Neuronal stem cell (in vitro differentiated cells): ENCODE results near the gene SDSL.

ENCODE experiments used
- DNase-seq: peaks from one replicate; pipeline ENCODE4 v3.0.0-alpha.2; 2013; ENCODE audit warnings: low spot score
- H2AFZ ChIP-seq: one replicate; pipeline ENCODE4 v1.6.1; 2013; ENCODE audit warnings: mild to moderate bottlenecking, low read length, inconsistent platforms
- H2AK5ac ChIP-seq: 2 replicates; pipeline ENCODE4 v1.6.1; 2013; ENCODE audit warnings: low read depth, mild to moderate bottlenecking, inconsistent platforms, low read length, moderate library complexity, mixed read lengths
- H2BK120ac ChIP-seq: 2 replicates; pipeline ENCODE4 v1.6.1; 2013; ENCODE audit warnings: low read depth, mild to moderate bottlenecking, inconsistent platforms, low read length, moderate library complexity, mixed read lengths
- H2BK12ac ChIP-seq: one replicate; pipeline ENCODE4 v1.6.1; 2013; ENCODE audit warnings: low read length, inconsistent platforms
- H2BK15ac ChIP-seq: 2 replicates; pipeline ENCODE4 v1.6.1; 2013; ENCODE audit warnings: mild to moderate bottlenecking, low read length, inconsistent platforms, mixed read lengths
- H2BK5ac ChIP-seq: one replicate; pipeline ENCODE4 v1.6.1; 2013; ENCODE audit warnings: inconsistent platforms, mild to moderate bottlenecking, low read length, moderate library complexity
- H3K14ac ChIP-seq: one replicate; pipeline ENCODE4 v1.6.1; 2013; ENCODE audit warnings: low read length, inconsistent platforms
- H3K18ac ChIP-seq: 2 replicates; pipeline ENCODE4 v1.6.1; 2013; ENCODE audit warnings: low read length, inconsistent platforms
- H3K23ac ChIP-seq: 2 replicates; pipeline ENCODE4 v1.6.1; 2013; ENCODE audit warnings: low read depth, mild to moderate bottlenecking, mixed read lengths, low read length, inconsistent platforms; ENCODE audit not compliant: poor library complexity
- H3K27ac ChIP-seq: replicated peaks from 3 replicates; pipeline ENCODE4 v1.5.1; 2013; ENCODE audit warnings: low read length, inconsistent platforms
- H3K27me3 ChIP-seq, 3 experiments: 2 replicates each; pipeline ENCODE4 v1.6.1; 2013; ENCODE audit warnings: low read length in 3 of 3, mild to moderate bottlenecking in 2 of 3, inconsistent platforms in 1 of 3, low read depth in 1 of 3, mixed read lengths in 1 of 3, moderate library complexity in 1 of 3; ENCODE audit not compliant: control insufficient read depth in 3 of 3, insufficient read depth in 3 of 3
- H3K36me3 ChIP-seq, 2 donors: replicated peaks in 1 of 2; 2 replicates each; pipeline ENCODE4 v1.6.1; 2013; ENCODE audit warnings: low read length in 2 of 2; ENCODE audit not compliant: control insufficient read depth in 2 of 2, insufficient read depth in 2 of 2
- H3K4ac ChIP-seq: 2 replicates; pipeline ENCODE4 v1.6.1; 2013; ENCODE audit warnings: inconsistent platforms, mild to moderate bottlenecking, low read length, moderate library complexity
- H3K4me1 ChIP-seq, 2 donors: 1 replicate in 1 of 2; 2 replicates in 1 of 2; pipeline ENCODE4 v1.6.1; 2013; ENCODE audit warnings: low read length in 2 of 2, low read depth in 1 of 2; ENCODE audit not compliant: control insufficient read depth in 2 of 2, insufficient read depth in 1 of 2
- H3K4me2 ChIP-seq: one replicate; pipeline ENCODE4 v1.6.1; 2013; ENCODE audit warnings: mild to moderate bottlenecking, low read length, inconsistent platforms; ENCODE audit not compliant: insufficient read depth, poor library complexity, severe bottlenecking
- H3K4me3 ChIP-seq, 2 donors: 2 replicates each; pipeline ENCODE4 v1.5.1; 2013; ENCODE audit warnings: low read length in 2 of 2, mild to moderate bottlenecking in 2 of 2, inconsistent platforms in 1 of 2, moderate library complexity in 1 of 2
- H3K79me1 ChIP-seq: one replicate; pipeline ENCODE4 v1.6.1; 2013; ENCODE audit warnings: low read depth, mild to moderate bottlenecking, inconsistent platforms, low read length, moderate library complexity
- H3K9ac ChIP-seq: one replicate; pipeline ENCODE4 v1.6.1; 2013; ENCODE audit warnings: mild to moderate bottlenecking, low read depth, low read length, inconsistent platforms; ENCODE audit not compliant: poor library complexity
- H3K9me3 ChIP-seq, 2 donors: replicated peaks in 1 of 2; 2 replicates each; pipeline versions ENCODE3 to v1.6.1; 2013; ENCODE audit warnings: low read length in 2 of 2, mild to moderate bottlenecking in 2 of 2, inconsistent platforms in 1 of 2, low read depth in 1 of 2, mixed read lengths in 1 of 2, moderate library complexity in 1 of 2; ENCODE audit not compliant: control insufficient read depth in 2 of 2, insufficient read depth in 1 of 2
- H4K8ac ChIP-seq: one replicate; pipeline ENCODE4 v1.6.1; 2013; ENCODE audit warnings: low read depth, mild to moderate bottlenecking, inconsistent platforms, low read length, moderate library complexity
- H4K91ac ChIP-seq: one replicate; pipeline ENCODE4 v1.6.1; 2013; ENCODE audit warnings: low read length, low read depth, mild to moderate bottlenecking, inconsistent platforms; ENCODE audit not compliant: poor library complexity
- WGBS, 2 donors: extraction: QIAGEN DNeasy Blood & Tissue Kit; methylation state at CpG; one replicate each; pipeline ENCODE4 v1.1.7; 2013; ENCODE audit warnings: missing lambda C conversion rate in 2 of 2, mixed read lengths in 1 of 2; ENCODE audit not compliant: insufficient read length in 2 of 2, insufficient replicate concordance in 1 of 2; ENCODE audit errors: extremely low coverage in 2 of 2; 5-methylcytosine and 5-hydroxymethylcytosine counted together

The SDSL gene

DNA sequence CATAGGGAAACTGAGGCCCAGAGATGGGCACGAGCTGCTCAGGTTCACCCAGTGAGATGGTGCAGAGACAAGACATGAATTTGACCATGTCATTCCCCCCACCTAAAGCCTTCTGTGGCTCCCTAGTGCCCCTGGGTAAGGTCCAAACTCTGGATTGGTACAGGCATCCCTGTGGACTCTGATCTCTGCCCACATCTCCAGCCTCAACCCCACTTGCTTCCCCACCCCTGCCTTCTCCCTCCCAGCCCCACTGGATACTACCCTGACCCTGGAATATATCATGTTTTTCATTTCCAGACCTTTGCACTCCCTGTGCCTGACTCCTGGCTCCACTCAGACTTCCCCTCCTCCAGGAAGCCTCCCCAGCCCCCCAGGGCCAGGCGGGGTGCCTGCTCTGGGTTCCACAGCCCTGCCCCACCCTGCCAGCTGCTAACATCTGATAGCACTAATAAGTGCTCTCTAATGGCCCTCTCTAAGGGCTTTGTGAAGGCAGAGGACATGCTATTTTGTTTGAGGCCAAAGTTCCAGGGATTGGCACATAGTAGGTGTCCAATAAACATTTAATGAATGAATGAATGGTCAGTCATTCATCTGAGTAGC lies 1.1 kb upstream of the SDSL start:
- Histone ChIP-seq H3K4me2 (no peak overlapping the region), H3K27me3 (no peaks in the 10 kb centered on the region), H2BK15ac (no peak overlapping the region), H3K9me3 (no peaks in the 10 kb centered on the region), H3K14ac (no peak overlapping the region), H3K4ac (no peak overlapping the region), H2AFZ (no peak overlapping the region), H2AK5ac (peak overlapping the region; percentile 77), H3K9ac (no peak overlapping the region), H2BK5ac (no peak overlapping the region), H2BK12ac (peak overlapping the region; percentile 31), H3K79me1 (no peaks in the 10 kb centered on the region), H3K23ac (no peak overlapping the region), H3K18ac (no peak overlapping the region), H2BK120ac (no peak overlapping the region), H3K4me3 (no peak overlapping the region), H3K36me3 (peaks cover 0 to 23% of the 10 kb centered on the region in 2 donors), H3K27ac (no peak overlapping the region), H4K8ac (no peak overlapping the region), H4K91ac (no peak overlapping the region), H3K4me1 (peaks cover under 1 to 13% of the 10 kb centered on the region in 2 donors)
- DNase-seq = no peak
- no CpG with 5 or more reads among the region's 2 CpGs for WGBS, 2 donors

DNA sequence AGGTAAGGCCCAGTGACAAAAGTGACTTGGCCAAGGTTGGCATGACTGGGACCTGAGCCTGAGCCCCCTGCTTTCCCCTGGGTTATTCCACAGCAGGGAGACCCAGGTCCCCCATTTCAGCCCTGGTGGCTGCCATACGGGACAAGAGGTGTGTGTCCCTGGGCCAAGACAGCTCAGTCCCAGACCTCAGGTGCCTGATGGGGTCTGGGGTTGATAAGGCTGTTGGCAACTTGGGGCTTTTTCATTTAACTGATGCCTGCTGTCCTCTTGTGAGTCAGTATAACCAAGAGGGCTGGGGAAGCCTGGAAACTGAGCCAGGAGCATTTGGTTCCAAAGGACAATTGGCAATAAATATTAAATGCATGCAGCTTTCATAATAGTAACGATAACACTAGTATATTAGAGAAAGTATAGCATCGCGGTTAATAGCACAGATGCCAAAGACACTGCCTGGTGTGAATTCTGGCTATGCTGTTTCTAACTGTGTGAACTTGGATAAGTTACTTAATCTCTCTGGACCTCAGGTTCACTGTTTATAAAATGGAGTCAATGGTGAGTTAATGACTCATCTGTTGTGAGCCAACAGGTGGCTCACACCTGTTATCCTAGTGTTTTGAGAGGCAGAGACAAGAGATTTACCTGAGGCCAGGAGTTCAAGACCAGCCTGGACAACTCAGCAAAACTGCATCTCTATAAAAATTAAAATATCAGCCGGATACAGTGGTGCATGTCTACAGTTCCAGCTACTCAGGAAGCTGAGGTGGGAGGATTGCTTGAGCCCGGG lies 898 bp downstream of the SDSL start:
- Histone ChIP-seq H3K18ac (peak overlapping the region; percentile 91), H2AFZ (no peak overlapping the region), H3K27me3 (no peaks in the 10 kb centered on the region), H4K91ac (no peak overlapping the region), H3K27ac (no peak overlapping the region), H2BK12ac (peak overlapping the region; percentile 30), H2BK5ac (no peak overlapping the region), H3K9me3 (no peaks in the 10 kb centered on the region), H2BK120ac (no peak overlapping the region), H3K4me1 (peaks cover 0 to 13% of the 10 kb centered on the region in 2 donors), H3K4me3 (peak overlapping the region in 1 of 2 donors; percentile 87), H3K14ac (no peak overlapping the region), H3K4ac (no peak overlapping the region), H2AK5ac (peak overlapping the region; percentile 87), H4K8ac (no peak overlapping the region), H3K79me1 (no peaks in the 10 kb centered on the region), H3K23ac (no peak overlapping the region), H3K36me3 (peaks cover 0 to 24% of the 10 kb centered on the region in 2 donors), H3K4me2 (no peak overlapping the region), H2BK15ac (peak overlapping the region; percentile 71), H3K9ac (no peak overlapping the region)
- no peak for DNase-seq
- WGBS, 2 donors = no CpG with 5 or more reads among the region's 6 CpGs

DNA sequence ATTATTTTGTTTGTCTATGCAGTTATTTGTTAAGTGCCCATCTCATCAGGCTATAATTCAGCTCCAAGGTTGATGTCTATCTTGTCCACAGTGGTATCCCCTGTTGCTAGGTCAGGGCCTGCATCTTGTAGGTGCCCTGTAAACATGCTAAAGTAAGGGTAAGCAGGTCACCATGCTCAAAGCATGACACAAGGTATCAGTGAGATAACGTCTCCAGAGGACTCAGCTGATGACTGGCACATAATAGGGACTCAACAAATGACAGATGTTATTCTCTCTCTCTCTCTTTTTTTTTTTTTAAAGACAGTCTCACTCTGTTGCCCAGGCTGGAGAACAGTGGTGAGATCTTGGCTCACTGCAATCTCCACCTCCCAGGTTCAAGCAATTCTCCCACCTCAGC lies 2.3 kb downstream of the SDSL start:
- Histone ChIP-seq H3K18ac (no peak overlapping the region), H2BK5ac (no peak overlapping the region), H4K8ac (no peak overlapping the region), H2BK12ac (no peak overlapping the region), H4K91ac (no peak overlapping the region), H2AFZ (no peak overlapping the region), H3K4me1 (peaks cover 0 to 13% of the 10 kb centered on the region in 2 donors), H3K27me3 (no peaks in the 10 kb centered on the region), H3K79me1 (no peaks in the 10 kb centered on the region), H2AK5ac (no peak overlapping the region), H3K36me3 (peaks cover 0 to 38% of the 10 kb centered on the region in 2 donors), H2BK120ac (no peak overlapping the region), H3K27ac (no peak overlapping the region), H3K9me3 (no peaks in the 10 kb centered on the region), H2BK15ac (no peak overlapping the region), H3K14ac (no peak overlapping the region), H3K4me3 (no peak overlapping the region), H3K23ac (no peak overlapping the region), H3K4me2 (no peak overlapping the region), H3K9ac (no peak overlapping the region), H3K4ac (no peak overlapping the region)
- WGBS, 2 donors = no CpG with 5 or more reads among the region's 1 CpG
- DNase-seq = no peak
